ENCODE results near the gene PPP4R4.
A peak's percentile ranks its signal among the peaks of the same experiment; 100 is the strongest.

Gene PPP4R4

DNA sequence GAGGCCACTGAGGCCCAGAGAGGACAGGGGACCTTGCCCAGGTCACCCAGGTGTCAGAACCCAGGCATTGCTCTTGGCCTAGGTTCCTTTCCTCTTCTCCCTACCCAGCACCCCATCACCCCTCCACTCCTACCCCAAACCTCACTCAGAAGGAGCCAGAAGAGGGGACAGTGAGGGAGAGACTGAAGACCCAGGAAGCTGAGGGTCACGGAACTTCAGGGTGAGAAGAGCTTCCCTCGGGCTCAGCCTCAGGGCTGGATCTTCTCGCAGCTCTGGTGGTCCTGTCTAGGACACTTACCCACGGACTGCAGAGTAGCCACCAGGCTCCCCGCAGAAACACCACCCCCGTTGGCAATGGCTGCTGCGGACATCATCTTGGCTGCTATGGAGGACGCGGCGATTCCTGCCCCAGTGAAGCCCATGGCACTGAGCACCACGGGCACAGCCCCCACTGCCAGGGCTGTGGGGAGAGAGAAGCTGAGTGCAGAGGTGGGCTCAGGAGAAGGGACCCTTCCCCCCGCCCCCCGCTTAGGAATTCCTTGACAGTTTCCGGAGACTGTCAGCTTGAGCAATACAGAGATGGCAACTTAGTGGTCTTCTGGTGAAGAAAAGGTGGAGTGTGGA, 45.8 kb upstream of the PPP4R4 start:
- no peak for DNase-seq (ENCODE audit: low read depth)
- TF ChIP-seq, protein P1, sequence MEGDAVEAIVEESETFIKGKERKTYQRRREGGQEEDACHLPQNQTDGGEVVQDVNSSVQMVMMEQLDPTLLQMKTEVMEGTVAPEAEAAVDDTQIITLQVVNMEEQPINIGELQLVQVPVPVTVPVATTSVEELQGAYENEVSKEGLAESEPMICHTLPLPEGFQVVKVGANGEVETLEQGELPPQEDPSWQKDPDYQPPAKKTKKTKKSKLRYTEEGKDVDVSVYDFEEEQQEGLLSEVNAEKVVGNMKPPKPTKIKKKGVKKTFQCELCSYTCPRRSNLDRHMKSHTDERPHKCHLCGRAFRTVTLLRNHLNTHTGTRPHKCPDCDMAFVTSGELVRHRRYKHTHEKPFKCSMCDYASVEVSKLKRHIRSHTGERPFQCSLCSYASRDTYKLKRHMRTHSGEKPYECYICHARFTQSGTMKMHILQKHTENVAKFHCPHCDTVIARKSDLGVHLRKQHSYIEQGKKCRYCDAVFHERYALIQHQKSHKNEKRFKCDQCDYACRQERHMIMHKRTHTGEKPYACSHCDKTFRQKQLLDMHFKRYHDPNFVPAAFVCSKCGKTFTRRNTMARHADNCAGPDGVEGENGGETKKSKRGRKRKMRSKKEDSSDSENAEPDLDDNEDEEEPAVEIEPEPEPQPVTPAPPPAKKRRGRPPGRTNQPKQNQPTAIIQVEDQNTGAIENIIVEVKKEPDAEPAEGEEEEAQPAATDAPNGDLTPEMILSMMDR (IDR thresholded peaks at IDR 0.05; ENCODE audit: insufficient read depth, low read depth, low read length, missing control alignments), result no peak
- H3K4me3 ChIP-seq (ENCODE audit: low read depth, low read length), result peak overlapping the region; percentile 87

DNA sequence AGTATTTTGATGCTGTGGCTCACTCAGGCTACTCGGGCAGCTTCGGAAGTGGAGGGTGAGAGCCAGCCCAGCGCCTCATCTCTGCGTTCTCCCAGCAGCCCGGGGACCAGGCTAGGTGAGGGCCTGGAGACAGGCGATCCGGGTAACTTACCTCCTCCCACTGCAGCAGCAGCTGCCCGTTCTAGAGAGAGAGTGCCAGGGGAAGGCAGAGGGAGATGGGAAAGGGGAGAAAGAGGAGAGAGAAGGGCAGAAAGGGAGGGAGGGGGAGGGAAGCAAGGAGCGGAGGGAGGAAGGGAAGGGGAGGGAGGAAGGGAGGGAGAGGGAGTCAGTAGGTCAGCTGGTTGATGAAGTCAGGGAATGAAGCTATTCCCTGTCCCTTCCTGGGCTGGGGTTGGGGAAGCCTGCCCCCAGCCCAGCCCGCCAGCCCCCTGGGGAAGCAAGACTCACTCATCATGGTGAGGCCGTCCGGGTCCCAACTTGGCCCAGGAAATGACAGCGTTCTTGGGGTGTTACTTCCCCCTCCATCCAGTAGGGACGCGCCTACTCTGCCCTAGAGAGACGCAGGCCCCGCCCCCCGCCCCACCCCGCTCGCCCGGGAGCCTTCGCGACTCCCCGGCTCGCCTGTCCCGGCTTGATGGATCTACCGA, 44.9 kb upstream of the PPP4R4 start, which contains the start of gene IFI27L2:
IFI27L2 (minus strand) TSS at position 494 of the 647 bp plus-strand sequence; CDS start at position 454, 40 bp downstream.
- peak; percentile 85 for DNase-seq (ENCODE audit: low read depth)
- H3K4me3 ChIP-seq (ENCODE audit: low read depth, low read length), result peak within 1 kb of the TSS; percentile 87
- TF ChIP-seq, protein P1 (IDR thresholded peaks at IDR 0.05; ENCODE audit: insufficient read depth, low read depth, low read length, missing control alignments), result peak; percentile 19

DNA sequence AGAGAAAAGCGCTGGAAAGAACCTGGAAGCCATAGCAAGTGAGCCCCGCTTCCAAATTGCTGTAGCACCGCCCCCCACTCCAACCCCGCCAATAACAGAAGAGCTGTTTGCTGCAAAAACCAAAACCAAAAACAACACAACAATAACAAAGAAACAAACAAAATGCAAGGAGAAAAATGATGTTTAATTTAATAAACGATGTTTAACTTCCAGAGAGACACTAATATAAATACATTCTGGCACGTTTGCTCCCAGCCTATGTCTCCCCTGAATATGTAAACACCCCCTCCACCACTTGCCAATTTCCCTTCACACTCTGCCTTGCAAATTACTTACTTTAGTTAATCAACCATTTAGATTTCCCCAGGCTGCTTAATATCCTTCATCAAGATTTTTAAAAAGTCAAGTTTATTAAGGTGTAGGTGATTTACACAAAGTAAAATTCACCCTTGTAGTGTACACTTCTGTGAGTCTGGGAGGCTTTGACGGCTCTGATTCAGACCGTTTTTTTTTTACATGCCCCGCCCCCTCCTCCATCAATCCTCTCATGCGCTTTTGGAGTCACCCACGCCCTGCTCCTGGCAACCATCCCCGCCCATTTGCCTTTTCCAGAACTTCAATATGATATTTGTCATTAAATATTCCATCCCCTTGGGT, 44.2 kb upstream of the PPP4R4 start:
- peak overlapping the region; percentile 87 for H3K4me3 ChIP-seq (ENCODE audit: low read depth, low read length)
- peak; percentile 34 for DNase-seq (ENCODE audit: low read depth)
- TF ChIP-seq, protein P1 (IDR thresholded peaks at IDR 0.05; ENCODE audit: insufficient read depth, low read depth, low read length, missing control alignments), result no peak

DNA sequence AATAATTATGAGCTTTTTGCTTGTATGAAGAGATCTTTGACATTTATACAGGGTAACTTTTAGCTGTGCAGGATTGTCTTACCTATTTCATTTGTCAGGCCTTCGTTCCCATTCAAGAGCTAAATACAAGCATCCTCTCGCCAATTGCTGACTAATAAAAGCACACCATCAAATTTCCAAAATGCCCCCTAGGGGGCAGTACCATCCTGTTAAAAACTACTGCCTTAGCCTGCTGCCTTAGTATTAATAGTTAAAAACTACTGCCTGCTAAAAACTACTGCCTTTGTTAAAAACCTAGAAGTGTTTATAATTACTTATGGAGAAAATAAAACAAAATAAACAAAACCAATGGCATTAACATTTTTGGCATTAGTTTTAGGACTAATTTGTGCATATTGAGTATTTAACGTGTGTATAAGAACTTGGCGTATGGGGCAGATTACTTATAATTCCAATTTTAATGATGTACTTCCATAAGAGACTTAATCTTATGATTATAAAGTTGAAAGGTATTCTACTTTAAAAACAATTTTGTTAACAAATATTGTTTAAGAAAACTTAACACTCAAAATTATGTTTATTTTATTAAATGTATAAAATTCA, 41.7 kb upstream of the PPP4R4 start:
- TF ChIP-seq, protein P1 (IDR thresholded peaks at IDR 0.05; ENCODE audit: insufficient read depth, low read depth, low read length, missing control alignments), result peak; percentile 66
- H3K4me3 ChIP-seq (ENCODE audit: low read depth, low read length), result no peak overlapping the region
- DNase-seq (ENCODE audit: low read depth), result peak; percentile 73

DNA sequence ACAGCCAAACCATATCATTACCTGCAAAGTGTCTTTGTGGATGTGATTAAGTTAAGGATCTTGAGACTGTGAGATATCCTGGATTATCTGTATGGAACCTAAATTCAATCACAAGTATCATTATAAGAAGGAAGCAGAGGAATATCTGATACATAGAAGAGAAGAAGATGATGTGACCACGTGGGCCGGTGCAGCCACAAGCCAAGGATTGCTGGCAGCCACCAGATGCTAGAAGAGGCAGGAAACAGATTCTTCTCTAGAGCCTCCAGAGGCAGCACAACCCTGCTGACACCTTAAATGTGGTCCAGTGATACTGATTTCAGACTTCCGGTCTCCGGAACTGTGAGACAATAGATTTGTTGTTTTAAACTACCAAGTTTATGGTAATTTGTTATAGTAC, 38.6 kb upstream of the PPP4R4 start:
- TF ChIP-seq, protein P1 (IDR thresholded peaks at IDR 0.05; ENCODE audit: insufficient read depth, low read depth, low read length, missing control alignments), result no peak
- DNase-seq (ENCODE audit: low read depth), result no peak
- no peak overlapping the region for H3K4me3 ChIP-seq (ENCODE audit: low read depth, low read length)

DNA sequence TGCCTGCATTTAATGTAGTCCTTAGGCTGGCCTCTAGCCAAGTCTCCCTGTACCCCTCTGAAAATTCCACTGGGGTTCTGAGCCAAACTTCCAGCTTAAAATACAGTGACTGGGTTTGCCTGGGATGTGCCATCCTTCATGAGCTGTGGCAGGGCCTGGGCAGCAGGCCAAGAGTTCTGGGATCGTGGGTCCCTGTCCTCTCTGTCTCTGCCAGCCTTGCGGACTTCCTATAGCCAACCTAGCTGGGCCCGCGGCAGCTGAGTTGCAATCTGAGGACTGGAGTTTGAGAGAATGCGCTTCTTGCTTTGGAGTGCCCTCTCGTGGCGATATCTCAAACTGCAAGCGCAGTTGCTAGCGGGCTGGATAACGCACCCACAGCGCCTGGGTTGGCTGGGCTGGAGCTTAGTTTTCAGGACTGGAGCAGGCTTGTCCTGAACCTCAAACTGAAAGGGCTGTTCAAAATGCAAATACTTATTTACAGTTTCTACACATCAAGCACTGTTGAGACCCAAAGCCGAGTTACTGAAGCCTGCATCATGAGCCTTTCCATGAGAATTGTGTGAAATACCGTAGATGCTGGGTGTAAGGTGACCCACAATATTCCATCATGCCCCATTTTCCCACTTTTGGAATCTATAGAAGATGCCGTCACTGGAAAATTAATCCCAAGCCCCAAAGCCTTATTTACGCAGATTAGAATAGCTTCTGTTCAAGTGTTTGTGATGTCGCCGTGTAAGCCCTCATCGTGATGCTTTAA, 37.4 kb upstream of the PPP4R4 start:
- no peak overlapping the region for H3K4me3 ChIP-seq (ENCODE audit: low read depth, low read length)
- TF ChIP-seq, protein P1 (IDR thresholded peaks at IDR 0.05; ENCODE audit: insufficient read depth, low read depth, low read length, missing control alignments), result peak; percentile 95
- DNase-seq (ENCODE audit: low read depth), result peak; percentile 85

All from GM12865 (cell line).